GM18861 (cell line): ENCODE data around the gene RAC3.
"Not testable (repeated sequence)": the region's sequence is repeated elsewhere in the genome, so short reads cannot be mapped to it uniquely, and the experiment has no call there.

Experiments
- ATAC-seq: cut with Tn5 transposase; IDR thresholded peaks from one replicate; pipeline ENCODE4 v1.9.1; 2021; ENCODE audit not compliant: unreplicated experiment

RAC3 gene

DNA sequence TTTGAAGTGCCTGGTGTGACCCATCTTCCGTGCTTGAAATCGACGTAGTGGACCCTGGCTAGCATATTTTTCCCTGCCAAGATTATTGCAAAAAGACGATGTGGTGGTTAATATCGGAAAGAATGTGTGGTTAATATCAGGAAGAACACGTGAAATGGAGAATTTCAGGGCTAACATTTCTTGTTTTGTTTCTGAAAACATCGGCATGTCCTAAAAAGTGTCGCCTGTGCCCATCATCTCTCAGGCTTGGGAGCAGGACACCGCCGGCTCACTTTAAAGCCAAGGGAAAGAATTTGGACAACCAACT is 6.4 kb downstream of the RAC3 start:
- no peak for ATAC-seq

DNA sequence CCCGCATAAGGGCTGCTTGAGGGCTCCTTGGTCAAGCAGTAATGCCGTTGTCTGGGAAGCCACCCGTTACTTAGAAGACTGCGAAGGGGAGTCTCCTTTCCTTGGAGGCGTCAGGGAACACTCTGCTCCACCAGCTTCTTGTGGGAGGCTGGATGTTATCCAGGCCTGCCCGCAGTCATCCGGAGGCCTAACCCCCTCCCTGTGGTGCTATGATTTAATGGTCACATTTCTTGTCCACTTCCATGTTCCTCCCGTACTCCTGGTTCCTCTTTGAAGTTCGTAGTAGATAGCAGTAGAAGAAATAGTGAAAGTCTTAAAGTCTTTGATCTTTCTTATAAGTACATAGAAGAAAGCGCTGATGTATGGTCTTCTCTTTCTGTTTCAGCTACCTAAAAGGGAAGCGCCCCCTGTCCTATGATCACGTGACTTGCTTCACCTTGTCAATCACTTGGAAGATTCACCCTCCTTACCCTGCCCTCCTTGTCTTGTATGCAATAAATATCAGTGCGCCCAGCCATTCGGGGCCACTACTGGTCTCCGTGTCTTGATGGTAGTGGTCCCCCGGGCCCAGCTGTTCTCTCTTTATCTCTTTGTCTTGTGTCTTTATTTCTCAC is 7.4 kb downstream of the RAC3 start:
- ATAC-seq, result not testable (repeated sequence)

DNA sequence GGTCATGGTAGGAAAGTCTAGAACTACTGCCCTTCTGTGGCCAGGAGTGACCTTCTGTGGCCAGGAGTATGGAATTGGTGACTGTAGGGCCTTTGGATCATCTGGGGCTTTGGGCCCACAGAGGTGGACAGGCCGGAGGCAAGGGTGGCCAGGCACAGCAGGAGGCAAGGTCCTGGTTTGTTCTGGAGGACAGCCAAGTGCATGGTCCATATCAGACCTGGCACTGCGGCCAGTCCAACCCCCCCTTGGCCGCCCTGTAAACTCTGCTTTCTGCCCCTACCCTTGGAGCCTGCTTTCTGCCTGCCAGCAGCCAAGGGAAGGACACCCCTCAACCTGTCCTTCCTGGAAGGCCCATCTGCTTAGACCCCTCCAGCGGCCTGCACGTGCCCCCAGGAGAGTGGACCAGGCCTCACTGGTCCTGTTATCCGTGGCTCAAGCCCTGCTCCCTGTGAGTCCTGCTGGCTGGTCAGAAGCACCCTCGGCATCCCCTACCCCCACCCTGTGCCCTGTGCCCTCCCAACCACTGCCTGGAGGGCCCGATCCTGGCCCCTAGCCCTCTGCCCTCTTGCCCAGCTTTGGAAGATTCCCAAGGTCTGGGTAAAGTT is 8.3 kb downstream of the RAC3 start:
- no peak for ATAC-seq

DNA sequence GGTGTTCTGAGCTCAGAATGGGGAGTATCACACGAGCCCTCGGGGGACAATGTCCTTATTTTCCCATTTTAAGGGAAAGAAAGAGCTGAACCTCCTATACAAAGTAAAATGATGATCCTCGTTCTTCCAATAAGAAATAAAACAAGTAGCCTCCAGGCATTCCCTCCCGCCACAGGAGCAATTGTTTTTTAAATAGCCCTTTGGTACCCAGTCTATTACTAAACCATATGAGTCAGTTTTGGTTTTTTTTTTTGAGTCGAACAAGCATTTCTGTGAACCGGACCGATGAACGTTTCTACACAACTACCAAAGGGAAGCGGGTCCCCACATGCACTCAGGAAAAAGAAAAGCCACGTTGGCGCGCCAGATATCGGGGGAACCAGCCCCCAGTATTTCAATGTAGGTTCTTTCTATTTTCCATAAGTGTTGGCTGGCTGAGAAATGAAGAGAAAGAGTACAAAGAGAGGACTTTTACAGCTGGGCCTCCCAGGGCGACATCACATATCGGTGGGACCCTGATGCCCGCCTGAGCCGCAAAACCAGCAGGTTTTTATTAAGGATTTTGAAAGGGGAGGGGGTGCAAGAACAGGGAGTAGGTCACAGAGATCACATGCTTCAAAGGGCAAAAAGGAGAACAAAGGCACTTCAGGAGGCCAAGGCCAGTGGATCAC is 9.8 kb downstream of the RAC3 start:
- ATAC-seq, result no peak

DNA sequence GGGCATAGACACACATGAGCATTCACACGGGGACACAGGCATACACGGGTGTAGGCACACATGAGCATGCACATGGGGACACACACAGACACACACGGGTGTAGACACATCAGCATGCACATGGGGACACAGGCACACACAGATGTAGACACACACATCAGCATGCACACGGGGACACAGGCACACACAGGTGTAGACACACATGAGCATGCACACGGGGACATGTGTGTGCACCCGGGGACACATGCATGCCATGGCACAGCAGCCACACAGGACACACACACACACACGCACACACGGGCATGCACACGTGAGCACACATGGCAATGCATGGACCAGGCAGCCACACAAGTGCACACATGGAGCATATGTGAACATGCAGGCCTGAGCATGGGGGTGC is 11.2 kb downstream of the RAC3 start:
- ATAC-seq, result no peak

DNA sequence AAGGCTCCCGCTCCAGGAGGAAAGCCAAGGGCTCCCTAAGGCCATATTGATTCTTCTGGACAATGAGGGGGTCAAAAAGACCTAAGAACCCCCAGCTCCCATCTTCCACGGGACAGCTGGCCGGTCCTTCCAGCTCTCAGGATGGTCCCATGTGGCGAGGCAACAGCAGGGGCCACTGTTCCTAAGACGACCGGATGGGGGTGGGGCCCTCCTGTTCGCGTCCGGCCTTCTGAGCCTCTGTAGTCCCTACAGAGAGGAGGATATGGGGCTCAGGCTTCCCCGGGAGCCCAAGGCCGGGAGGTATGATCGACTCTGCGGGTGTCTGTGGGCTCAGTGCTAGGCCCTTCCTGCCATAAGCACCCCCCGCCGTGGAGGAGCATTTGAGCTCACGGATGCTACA is 12.0 kb downstream of the RAC3 start:
- no peak for ATAC-seq

DNA sequence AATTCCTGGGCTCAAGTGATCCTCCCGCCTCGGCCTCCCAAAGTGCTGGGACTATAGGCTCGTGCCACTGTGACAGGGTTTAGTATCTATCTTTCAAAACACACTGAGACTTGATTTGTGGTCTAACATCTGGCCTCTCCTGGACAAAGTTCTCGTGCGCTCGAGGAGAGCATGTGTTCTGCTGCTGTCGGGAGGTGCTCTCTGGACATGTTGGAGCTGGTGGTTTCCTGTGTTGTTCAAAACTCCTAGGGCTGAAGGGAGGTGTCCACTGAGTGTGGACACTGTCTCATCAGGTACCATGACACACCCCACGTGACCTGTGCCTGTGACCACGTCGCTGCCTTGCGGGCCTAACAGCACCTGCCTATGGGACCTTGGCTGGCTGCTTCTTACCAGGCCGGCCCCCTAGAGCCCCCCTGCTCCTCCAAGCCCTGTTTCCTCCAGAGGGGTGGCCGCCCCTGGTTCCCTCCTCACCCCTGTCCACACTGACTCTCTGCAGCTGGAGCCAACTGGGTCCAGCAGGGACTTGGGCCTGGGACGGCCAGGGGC is 14.5 kb downstream of the RAC3 start:
- ATAC-seq, result no peak

DNA sequence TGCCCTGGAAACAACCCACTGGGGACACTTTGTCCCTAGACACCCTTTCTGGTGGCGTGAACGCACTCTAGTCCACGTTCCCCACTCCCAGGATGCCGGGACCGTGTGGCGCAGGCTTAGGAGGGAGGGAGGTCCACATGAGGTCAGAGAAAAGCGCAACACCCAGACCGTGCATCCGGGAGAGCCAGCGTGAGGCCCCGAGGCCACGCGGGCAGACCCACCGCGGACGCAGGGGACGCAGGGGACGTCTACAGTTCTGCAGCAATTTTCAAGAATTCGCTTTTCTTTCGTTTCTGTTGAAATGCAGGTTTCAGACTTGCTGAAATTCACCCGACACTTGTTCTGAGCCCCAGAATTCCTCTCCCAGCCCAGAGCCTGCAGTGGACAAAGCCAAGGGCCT is 15.4 kb downstream of the RAC3 start:
- no peak for ATAC-seq

DNA sequence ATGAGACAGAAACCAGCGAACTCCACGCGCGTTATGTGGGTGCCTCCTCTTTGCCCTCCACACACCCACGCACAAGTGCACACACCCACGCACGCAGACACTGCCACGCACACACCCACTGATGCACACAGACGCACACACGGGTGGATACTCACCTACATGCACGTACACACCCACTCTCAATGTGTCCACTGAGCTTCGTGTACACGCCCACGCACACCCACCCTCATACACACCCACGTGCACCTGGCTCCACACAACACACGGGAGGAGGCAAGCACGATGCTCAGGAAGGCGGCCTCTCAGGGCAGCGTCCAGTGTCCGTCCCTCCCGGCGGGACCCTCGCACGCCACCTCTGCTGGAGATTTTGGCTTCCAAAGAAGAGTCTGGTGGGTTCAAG is 15.9 kb downstream of the RAC3 start:
- no peak for ATAC-seq

DNA sequence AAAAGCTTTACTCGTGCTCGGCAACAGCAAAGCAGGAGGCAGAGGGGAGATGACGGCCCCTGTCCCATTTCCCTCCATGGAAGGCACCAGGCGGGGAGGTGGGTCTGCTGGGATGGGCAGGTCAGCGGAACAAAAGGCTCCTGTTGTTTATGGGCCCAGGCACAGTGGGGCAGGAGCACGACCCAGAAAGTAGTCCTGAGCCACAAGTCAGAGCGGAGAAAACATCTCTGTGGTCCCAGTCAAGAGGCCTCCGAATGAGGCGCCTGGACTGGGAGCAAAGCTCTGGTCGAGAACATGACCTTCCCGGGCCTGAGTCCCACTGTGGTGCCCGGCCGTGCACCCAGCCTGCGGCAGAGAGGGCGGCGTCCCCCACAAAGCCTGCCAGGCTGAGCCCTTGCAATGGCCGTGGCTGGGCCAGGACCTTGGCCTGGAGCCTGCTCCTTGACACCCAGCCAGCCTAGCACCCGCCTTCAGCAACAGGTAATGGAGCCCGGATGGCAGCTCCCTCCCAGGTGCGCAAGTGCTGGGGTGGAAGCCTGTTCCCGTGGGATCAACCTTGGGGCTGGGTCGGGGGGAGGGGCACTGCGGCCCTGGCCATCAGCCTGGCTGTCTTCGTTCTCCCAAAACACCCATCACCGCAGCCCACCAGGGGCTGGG is 16.6 kb downstream of the RAC3 start:
- ATAC-seq, result no peak

DNA sequence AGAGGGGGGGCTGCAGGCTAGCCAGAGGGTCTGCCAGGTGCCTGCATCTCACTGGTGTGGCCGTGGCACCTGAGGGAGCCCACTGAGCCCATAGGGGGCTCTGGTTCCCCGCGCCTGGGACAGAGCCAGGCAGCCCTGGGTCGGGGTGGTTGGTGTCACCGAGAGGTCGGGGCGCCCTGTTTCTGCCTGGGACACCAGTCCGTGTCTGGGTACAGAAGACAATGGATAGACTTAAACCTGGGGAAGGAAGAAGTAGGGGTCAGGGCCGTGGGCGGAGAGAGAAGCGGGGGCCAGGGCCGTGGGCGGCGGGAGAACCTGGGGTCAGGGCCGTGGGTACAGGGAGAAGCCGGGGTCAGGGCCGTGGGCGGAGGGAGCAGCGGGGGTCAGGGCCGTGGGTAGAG is 17.1 kb downstream of the RAC3 start:
- no peak for ATAC-seq

DNA sequence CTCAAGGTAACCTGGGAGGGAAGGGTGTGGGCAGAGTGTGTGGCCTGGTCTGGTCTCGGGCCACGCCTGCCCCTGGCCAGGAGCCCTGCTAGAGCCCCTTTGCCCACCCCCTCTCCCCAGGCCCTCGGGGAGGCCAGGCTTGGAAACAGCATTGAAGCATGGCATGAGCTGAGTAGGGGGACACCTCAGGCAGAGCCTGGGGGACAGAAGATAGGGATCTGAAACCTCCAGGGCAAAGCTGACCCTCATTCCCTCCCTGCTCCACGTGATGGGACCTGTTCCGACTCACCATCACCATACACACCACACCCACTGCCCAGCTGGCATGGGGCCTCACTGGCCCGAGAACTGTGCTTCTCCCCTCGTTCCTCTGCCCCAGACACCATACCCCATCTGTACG is 17.6 kb downstream of the RAC3 start:
- ATAC-seq, result no peak

DNA sequence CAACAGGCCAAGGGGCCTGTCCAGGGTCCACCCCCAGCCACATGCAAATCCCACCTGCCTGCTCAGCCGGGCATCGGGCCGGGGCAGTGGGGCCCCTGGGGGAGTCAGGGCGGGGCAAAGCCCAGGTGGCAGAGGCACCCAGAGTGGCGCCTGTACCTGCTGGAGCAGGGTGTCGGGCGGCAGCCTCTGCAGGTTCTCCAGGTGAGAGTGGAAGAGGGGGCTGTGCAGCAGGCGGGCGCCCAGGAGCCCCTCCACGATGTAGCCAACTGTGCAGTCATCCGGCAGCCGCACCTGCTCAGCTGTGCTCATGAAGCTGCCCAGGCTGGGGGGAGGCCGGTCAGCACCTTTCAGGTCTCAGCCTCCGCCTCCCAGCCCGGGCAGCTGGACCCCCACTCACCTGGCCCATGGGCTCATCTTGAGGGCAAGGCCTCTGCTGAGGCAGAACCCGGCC is 18.1 kb downstream of the RAC3 start:
- no peak for ATAC-seq

DNA sequence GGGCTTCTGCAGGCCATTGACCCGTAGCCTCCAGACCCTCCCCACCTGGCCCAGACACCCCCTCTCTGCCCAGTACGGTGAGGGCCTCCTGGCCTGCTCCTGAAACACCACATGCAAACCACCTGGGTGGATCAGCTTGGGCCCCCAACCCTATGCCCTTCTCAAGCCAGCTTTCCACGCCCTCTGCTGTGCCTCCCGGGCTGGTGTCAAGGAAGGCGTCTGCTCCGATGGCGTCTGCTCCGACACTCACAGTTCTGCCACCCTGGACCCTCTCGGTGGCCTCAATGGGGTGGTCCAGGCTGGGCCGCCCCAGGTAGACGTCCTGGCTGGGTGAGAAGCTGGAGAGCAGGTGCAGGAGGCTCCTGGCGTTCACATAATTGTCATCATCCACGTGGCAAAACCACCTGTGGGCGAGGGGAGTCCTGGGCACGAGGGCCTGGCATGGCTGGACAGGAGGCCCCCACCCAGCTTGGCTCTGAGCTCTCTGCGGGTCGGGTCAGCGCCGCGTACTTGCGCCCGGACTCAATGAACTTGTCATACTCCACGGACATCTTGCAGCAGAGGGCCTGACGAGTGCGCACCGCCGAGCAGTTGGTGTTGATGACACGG is 18.8 kb downstream of the RAC3 start:
- ATAC-seq, result no peak

DNA sequence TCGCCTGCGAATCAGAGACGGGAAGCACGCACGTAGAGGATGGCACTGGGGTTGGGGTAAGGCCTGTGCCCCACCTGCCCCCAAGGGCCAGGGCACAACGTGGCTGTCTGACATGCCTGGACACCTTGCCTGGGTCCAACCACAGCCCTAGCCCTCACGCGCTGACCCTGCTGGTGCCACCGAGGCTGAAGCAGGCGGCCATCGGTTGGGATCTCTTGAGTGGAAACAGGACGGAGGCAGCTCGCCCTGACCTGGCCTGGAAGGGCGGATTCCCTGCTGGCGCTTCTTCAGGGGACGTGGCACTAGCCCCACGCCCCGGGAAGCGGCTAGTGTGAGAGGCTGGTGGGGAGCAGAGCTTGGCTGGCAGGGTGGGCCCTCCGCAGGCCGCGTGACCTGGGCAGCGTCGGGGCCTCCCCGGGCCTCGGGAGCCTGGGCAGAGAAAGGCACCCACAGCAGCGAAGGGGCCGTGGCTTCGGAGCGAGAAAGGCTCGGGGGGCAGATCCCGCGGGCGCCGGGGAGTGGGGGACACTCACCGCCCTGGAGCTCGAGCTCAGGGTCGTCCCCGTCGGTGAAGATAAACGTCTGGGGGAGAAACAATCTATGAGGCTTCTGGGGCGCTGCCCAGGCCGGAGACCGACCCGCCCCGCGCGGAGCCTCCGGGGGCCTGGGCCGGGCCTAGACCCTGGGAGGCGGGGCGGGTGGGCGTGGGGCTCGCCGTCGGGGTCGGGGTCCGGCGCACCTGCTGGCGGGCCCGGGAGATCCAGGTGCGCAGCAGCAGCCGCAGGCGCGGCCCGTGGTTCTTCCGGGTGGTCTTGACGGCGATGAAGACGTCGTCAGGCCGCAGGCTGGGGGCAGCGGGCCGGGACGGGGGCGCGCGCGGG is 19.5 kb downstream of the RAC3 start:
- ATAC-seq, result no peak

DNA sequence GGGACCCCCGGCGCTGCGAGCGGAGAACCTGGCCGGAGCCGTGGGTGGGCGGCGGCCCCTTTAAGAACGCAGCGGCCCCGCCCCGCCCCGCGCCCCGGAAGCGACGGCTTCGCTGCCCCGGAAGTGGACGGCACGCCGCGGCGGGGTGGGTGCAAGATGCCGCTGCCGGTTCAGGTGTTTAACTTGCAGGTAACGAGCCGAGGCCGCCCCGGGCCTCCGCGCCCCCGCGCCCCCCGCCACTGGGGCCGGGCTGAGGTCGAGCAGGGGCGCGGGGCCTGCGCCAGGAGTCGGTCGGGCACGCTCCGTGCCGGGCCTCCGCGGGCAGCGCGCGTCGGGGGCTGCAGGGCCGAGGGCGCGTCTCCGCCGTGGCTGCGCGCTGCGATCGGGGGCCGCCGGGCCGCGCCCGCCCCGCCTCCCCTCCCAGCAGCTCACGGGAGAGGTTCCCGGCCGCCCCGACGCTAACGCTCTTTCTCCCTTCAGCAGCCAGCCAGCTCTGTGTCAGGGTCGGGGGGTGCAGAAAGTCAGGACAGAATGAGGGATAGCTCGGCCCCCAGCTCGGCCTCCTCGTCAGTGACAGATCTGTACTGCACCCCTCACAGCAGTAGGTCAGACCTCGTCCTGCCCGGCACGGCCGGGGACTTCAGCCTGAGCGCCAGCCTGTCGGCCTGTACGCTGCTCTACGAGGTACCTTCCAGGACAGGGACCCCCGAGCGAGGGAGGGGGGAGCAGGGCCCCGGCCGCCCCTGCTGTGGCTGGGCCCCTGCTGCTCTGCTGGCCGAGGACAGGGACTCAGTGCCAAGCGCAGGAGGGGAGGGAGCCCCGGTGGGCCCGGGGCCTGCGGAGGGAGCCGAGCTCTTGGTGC is 20.5 kb downstream of the RAC3 start, which contains the start of the genes GPS1 and RFNG:
Gene GPS1, plus strand, starts transcription at position 123 of the 862 bp plus-strand sequence. Its CDS starts 34 bp downstream, at position 157.
Gene RFNG, minus strand, starts transcription at position 36 of the 862 bp plus-strand sequence. CDS start 45 bp downstream, outside the sequence.
- ATAC-seq, result no peak

DNA sequence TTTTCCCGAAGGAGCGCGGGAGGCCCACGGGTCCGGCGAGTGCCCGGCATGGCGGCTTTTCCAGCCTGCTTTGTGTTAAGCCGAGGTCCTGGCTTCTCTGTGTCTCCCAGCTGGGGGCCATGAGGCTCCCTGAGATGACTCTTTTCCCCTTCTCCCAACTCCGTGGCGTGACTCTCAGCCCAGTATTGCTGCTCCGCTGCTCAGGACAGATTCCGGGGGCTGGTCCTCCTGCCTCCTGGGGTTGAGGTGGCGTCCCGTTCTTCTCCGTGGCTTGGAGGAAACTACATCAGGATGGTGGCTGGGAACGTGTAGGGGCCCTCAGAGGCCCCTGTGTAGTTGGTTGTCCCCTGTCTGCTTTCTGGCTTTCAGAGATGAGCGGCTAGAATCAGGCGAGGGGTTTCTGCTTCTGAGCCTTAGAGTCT is 21.2 kb downstream of the RAC3 start:
- ATAC-seq, result no peak

DNA sequence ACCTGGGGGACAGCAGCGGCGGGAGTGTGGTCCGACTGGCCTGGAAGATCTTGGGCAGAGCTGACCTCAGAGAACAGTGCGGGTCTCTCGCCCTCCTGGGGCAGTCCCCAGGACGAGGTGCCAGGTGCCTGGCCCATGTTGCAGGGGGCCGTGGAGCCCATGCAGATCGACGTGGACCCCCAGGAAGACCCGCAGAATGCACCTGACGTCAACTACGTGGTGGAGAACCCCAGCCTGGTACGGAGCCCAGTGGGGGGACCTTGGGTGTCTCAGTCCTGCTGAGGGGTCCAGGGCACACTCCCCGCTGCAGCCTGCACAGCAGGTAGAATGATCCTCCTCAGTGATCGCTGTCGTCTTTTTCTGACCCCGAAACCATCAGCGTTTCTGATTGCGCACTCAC is 21.7 kb downstream of the RAC3 start:
- ATAC-seq, result no peak

DNA sequence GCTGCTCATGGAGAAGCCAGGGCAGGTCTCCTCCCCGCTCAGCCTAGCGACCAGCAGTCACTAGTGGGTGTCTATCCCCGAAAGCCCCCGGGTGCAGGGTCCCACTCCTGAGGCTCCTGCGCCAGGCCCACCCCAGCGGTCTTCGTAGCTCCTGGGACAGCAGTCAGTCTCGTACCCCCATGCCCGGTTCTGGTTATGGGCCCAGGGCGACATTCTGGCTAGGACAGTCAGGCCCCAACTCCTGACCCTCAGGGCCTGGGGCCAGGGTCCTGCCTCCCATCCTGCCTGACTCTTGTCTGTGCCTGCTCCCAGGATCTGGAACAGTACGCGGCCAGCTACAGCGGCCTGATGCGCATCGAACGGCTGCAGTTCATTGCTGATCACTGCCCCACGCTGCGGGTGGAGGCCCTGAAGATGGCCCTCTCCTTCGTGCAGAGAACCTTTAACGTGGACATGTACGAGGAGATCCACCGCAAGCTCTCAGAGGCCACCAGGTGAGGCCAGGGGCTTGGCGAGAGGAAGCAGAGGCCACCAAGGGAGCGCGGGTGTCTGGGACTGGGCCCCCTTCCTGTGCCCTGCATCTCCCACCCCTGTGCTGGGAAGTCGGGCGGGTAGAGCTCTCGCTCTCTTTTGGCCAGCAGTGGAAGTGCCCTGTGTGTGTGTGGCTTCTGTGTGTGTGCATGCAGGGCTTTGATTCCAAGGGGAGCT is 22.2 kb downstream of the RAC3 start:
- no peak for ATAC-seq
